GM12892 (cell line): Measurements from ENCODE around the gene SCLY.

ENCODE experiments used
- POLR2A ChIP-seq: IDR thresholded peaks from 2 replicates; pipeline ENCODE4 v1.6.1; 2011; ENCODE audit warnings: low read depth, low read length, control low read depth
- POLR2AphosphoS5 ChIP-seq: IDR thresholded peaks from 2 replicates; pipeline ENCODE4 v1.6.1; 2011; ENCODE audit warnings: low read depth, low read length, control low read depth

GRCh38 chr2:238032755-238033337, 28.0 kb upstream of the SCLY start:
- TF ChIP-seq POLR2AphosphoS5 (no peak), POLR2A (no peak)
